Astrocyte (in vitro differentiated cells and primary cell): ENCODE data around the gene MT1G.

Experiments used
- EZH2 ChIP-seq: IDR thresholded peaks from 2 replicates; pipeline ENCODE4 v1.6.1; 2012; ENCODE audit warnings: mild to moderate bottlenecking, low read length, inconsistent platforms; ENCODE audit not compliant: insufficient read depth
- TF ChIP-seq, protein P1 (sequence below): IDR thresholded peaks from 2 replicates; pipeline ENCODE4 v1.5.1; 2011; ENCODE audit warnings: low read depth, mild to moderate bottlenecking, inconsistent platforms, low read length, moderate library complexity; ENCODE audit not compliant: insufficient read depth

DNA sequence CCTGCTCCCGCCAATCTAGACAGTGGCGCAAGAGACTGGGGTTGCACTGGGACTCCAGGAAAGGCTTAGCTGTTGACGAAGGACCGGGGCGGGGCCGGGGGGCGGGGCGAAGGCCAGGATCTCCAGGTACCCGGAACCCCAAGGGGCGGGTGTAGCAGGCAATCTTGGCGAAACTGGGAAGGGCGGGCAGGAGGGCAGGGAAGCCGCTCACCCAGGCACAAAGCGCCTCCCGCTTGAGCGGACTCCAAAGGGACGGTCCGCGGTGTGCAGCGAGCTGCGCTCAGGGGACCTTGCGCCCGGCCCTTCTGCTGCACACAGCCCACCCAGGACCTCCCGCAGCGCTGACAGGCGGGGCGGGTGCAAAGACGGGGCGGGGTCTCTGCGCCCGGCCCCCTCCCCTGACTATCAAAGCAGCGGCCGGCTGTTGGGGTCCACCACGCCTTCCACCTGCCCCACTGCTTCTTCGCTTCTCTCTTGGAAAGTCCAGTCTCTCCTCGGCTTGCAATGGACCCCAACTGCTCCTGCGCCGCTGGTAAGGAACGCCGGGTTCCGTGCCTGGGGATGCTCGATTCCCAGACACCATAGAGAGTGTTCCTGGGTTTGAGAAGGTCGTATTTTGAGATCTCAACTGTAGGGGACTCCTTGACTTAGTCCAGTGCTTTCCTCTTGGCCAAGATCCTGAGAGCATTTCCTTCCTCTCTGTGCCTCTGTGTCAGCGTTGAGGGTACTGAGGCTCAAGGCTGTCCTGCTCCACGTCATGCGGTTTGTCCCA, 10.1 kb downstream of the MT1G start, which contains the start of gene MT1F:
- TF ChIP-seq, protein P1, sequence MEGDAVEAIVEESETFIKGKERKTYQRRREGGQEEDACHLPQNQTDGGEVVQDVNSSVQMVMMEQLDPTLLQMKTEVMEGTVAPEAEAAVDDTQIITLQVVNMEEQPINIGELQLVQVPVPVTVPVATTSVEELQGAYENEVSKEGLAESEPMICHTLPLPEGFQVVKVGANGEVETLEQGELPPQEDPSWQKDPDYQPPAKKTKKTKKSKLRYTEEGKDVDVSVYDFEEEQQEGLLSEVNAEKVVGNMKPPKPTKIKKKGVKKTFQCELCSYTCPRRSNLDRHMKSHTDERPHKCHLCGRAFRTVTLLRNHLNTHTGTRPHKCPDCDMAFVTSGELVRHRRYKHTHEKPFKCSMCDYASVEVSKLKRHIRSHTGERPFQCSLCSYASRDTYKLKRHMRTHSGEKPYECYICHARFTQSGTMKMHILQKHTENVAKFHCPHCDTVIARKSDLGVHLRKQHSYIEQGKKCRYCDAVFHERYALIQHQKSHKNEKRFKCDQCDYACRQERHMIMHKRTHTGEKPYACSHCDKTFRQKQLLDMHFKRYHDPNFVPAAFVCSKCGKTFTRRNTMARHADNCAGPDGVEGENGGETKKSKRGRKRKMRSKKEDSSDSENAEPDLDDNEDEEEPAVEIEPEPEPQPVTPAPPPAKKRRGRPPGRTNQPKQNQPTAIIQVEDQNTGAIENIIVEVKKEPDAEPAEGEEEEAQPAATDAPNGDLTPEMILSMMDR, result no peak
- no peak for TF ChIP-seq EZH2
